Endodermal cell (in vitro differentiated cells): ENCODE measurements around the gene ATF7IP2. TPM values are rescaled to one million over a fixed set of nuclear protein-coding genes. Genes with fewer than 3 reads are reported as not detected.

ENCODE experiments used
- DNase-seq: peaks from one replicate; pipeline ENCODE4 v3.0.0-alpha.2; 2017
- H3K27ac ChIP-seq: 2 replicates; pipeline ENCODE4 v1.5.1; 2013; ENCODE audit warnings: mild to moderate bottlenecking, low read depth, low read length, moderate library complexity
- H3K27me3 ChIP-seq: 2 replicates; pipeline ENCODE4 v1.6.1; 2013; ENCODE audit warnings: mild to moderate bottlenecking, low read length, moderate library complexity; ENCODE audit not compliant: insufficient read depth, control insufficient read depth, poor library complexity, severe bottlenecking
- H3K36me3 ChIP-seq: 2 replicates; pipeline ENCODE4 v1.7.0; 2013; ENCODE audit warnings: mild to moderate bottlenecking, low read length, moderate library complexity; ENCODE audit not compliant: control insufficient read depth, insufficient read depth
- H3K4me1 ChIP-seq: one replicate; pipeline ENCODE4 v1.7.0; 2013; ENCODE audit warnings: low read length; ENCODE audit not compliant: control insufficient read depth, insufficient read depth
- H3K4me3 ChIP-seq: 2 replicates; pipeline ENCODE4 v1.5.1; 2013; ENCODE audit warnings: mild to moderate bottlenecking, low read length, moderate library complexity
- H3K9ac ChIP-seq: 2 replicates; pipeline ENCODE4 v1.6.1; 2013; ENCODE audit warnings: mild to moderate bottlenecking, low read length, moderate library complexity; ENCODE audit not compliant: poor library complexity, severe bottlenecking; ENCODE audit errors: extremely low read depth
- H3K9me3 ChIP-seq: 2 replicates; pipeline ENCODE4 v1.6.1; 2013; ENCODE audit warnings: mild to moderate bottlenecking, low read length, moderate library complexity; ENCODE audit not compliant: control insufficient read depth
- H3K27ac Mint-ChIP-seq: 2 replicates; pipeline ENCODE4 v1.8.0; 2020; ENCODE audit warnings: mixed read lengths
- H3K27me3 Mint-ChIP-seq: 2 replicates; pipeline ENCODE4 v1.8.0; 2021; ENCODE audit warnings: mild to moderate bottlenecking, mixed read lengths; ENCODE audit not compliant: insufficient read depth
- H3K36me3 Mint-ChIP-seq: 2 replicates; pipeline ENCODE4 v1.8.0; 2020; ENCODE audit warnings: low read depth, mixed read lengths
- H3K4me1 Mint-ChIP-seq: 2 replicates; pipeline ENCODE4 v1.8.0; 2020; ENCODE audit warnings: mixed read lengths
- H3K4me3 Mint-ChIP-seq: 2 replicates; pipeline ENCODE4 v1.8.0; 2020; ENCODE audit warnings: mild to moderate bottlenecking, moderate library complexity, mixed read lengths
- H3K9me3 Mint-ChIP-seq: 2 replicates; pipeline ENCODE4 v1.8.0; 2020; ENCODE audit warnings: mild to moderate bottlenecking, mixed read lengths
- CTCF ChIP-seq: fragments of 200-600 bp; sonication (generic); conservative IDR thresholded peaks from 2 replicates; pipeline ENCODE4 v1.5.0; 2021; ENCODE audit warnings: antibody characterized with exemption, mild to moderate bottlenecking
- WGBS, 2 experiments: methylation state at CpG; one replicate each; pipeline versions ENCODE4 v1.1.5 to v1.1.7; 2013; ENCODE audit warnings: missing lambda C conversion rate in 2 of 2, mixed read lengths in 1 of 2; ENCODE audit not compliant: insufficient coverage in 1 of 2, insufficient read length in 1 of 2; 5-methylcytosine and 5-hydroxymethylcytosine counted together
- total RNA-seq, 2 donors: library from RNA; stranded (reverse); fragmentation: NEBNext Ultra II Directional in 1 of 2; extraction: Animal tissue kit (Norgen Biotek cat#: 25700) in 1 of 2; gene quantifications; 2 replicates in 1 of 2; 3 replicates in 1 of 2; pipeline ENCODE4 v1.2.1, GENCODE V29; 2021

Gene ATF7IP2
- total RNA-seq, 2 donors from 2014 or later = 20.5 to 22.8 TPM

- Histone ChIP-seq H3K9ac (no peak overlapping the region), H3K4me3 (no peak overlapping the region), H3K27ac (no peak overlapping the region), H3K4me1 (no peaks in the 10 kb centered on the region), H3K36me3 (peaks cover 17% of the 10 kb centered on the region), H3K27me3 (no peaks in the 10 kb centered on the region), H3K9me3 (peaks cover 7% of the 10 kb centered on the region)
- no peak for TF ChIP-seq CTCF
- Mint-ChIP-seq H3K36me3 (peaks cover 38% of the 10 kb centered on the region), H3K27me3 (no peaks in the 10 kb centered on the region), H3K9me3 (peaks cover 5% of the 10 kb centered on the region), H3K4me3 (no peak overlapping the region), H3K27ac (no peak overlapping the region), H3K4me1 (peaks cover 15% of the 10 kb centered on the region)
- DNase-seq = no peak
Observed at GRCh38 chr16:10390330-10390729, 4.5 kb downstream of the ATF7IP2 start.

- H3K27me3 ChIP-seq = no peaks in the 10 kb centered on the region
- peaks cover 36% of the 10 kb centered on the region for H3K36me3 Mint-ChIP-seq
- WGBS, 2 experiments = 93 to 100% methylated on average over 4 to 5 of the region's 5 CpGs
- H3K4me3 ChIP-seq = no peak overlapping the region
- no peaks in the 10 kb centered on the region for H3K4me1 ChIP-seq
- H3K9ac ChIP-seq = no peak overlapping the region
- H3K36me3 ChIP-seq = peaks cover 17% of the 10 kb centered on the region
- no peaks in the 10 kb centered on the region for H3K27me3 Mint-ChIP-seq
- no peak for TF ChIP-seq CTCF
- H3K27ac ChIP-seq = no peak overlapping the region
- DNase-seq = no peak
- peaks cover under 1% of the 10 kb centered on the region for H3K9me3 Mint-ChIP-seq
- no peak overlapping the region for H3K4me3 Mint-ChIP-seq
- no peak overlapping the region for H3K27ac Mint-ChIP-seq
- peaks cover 5% of the 10 kb centered on the region for H3K9me3 ChIP-seq
- H3K4me1 Mint-ChIP-seq = peaks cover 20% of the 10 kb centered on the region
Observed at GRCh38 chr16:10390867-10391266, 5.0 kb downstream of the ATF7IP2 start.

- Mint-ChIP-seq H3K27ac (no peak overlapping the region), H3K36me3 (peaks cover 36% of the 10 kb centered on the region), H3K4me1 (peaks cover 22% of the 10 kb centered on the region), H3K9me3 (no peaks in the 10 kb centered on the region), H3K4me3 (no peak overlapping the region), H3K27me3 (no peaks in the 10 kb centered on the region)
- WGBS, 2 experiments = 96 to 97% methylated on average over 3 of the region's 3 CpGs
- no peaks in the 10 kb centered on the region for H3K27me3 ChIP-seq
- no peaks in the 10 kb centered on the region for H3K4me1 ChIP-seq
- no peak overlapping the region for H3K27ac ChIP-seq
- no peak overlapping the region for H3K4me3 ChIP-seq
- DNase-seq = no peak
- TF ChIP-seq CTCF = no peak
- H3K36me3 ChIP-seq = peaks cover 17% of the 10 kb centered on the region
- peaks cover 5% of the 10 kb centered on the region for H3K9me3 ChIP-seq
- H3K9ac ChIP-seq = no peak overlapping the region
Observed at GRCh38 chr16:10391339-10391738, 5.5 kb downstream of the ATF7IP2 start.
